GM18517 (cell line): Measurements from ENCODE around the gene NPY4R2.
"Not testable (repeated sequence)": the region's sequence is repeated elsewhere in the genome, so short reads cannot be mapped to it uniquely, and the experiment has no call there.

Source experiments
- ATAC-seq: cut with Tn5 transposase; IDR thresholded peaks from one replicate; pipeline ENCODE4 v1.9.1; 2021; ENCODE audit warnings: mild to moderate bottlenecking, moderate library complexity; ENCODE audit not compliant: unreplicated experiment

Gene NPY4R2

GRCh38 chr10:47918475-47918874, at the start of gene NPY4R2:
Gene NPY4R2, plus strand, starts transcription at chr10:47918662. Its CDS starts 3,326 bp downstream, at chr10:47921988.
- not testable (repeated sequence) for ATAC-seq

- ATAC-seq: not testable (repeated sequence)
Observed at GRCh38 chr10:47870887-47871286, 47.6 kb upstream of the NPY4R2 start.

GRCh38 chr10:47871485-47872180, 46.8 kb upstream of the NPY4R2 start:
- not testable (repeated sequence) for ATAC-seq

GRCh38 chr10:47872236-47872635, 46.2 kb upstream of the NPY4R2 start:
- not testable (repeated sequence) for ATAC-seq

GRCh38 chr10:47884239-47884638, 34.2 kb upstream of the NPY4R2 start:
- not testable (repeated sequence) for ATAC-seq

GRCh38 chr10:47884934-47885333, 33.5 kb upstream of the NPY4R2 start:
- not testable (repeated sequence) for ATAC-seq

GRCh38 chr10:47886356-47886755, 32.1 kb upstream of the NPY4R2 start:
- ATAC-seq: not testable (repeated sequence)

GRCh38 chr10:47886827-47887226, 31.6 kb upstream of the NPY4R2 start:
- not testable (repeated sequence) for ATAC-seq

GRCh38 chr10:47890737-47891136, 27.7 kb upstream of the NPY4R2 start:
- ATAC-seq: not testable (repeated sequence)

GRCh38 chr10:47892494-47893261, 25.8 kb upstream of the NPY4R2 start:
- ATAC-seq: not testable (repeated sequence)

- not testable (repeated sequence) for ATAC-seq
Observed at GRCh38 chr10:47894571-47894970, 23.9 kb upstream of the NPY4R2 start.

- ATAC-seq: not testable (repeated sequence)
Observed at GRCh38 chr10:47897813-47898212, 20.6 kb upstream of the NPY4R2 start.

- not testable (repeated sequence) for ATAC-seq
Observed at GRCh38 chr10:47909333-47909732, 9.1 kb upstream of the NPY4R2 start.

GRCh38 chr10:47910486-47910885, 8.0 kb upstream of the NPY4R2 start:
- ATAC-seq: not testable (repeated sequence)

- ATAC-seq: not testable (repeated sequence)
Observed at GRCh38 chr10:47914052-47914451, 4.4 kb upstream of the NPY4R2 start.

GRCh38 chr10:47915849-47916548, 2.5 kb upstream of the NPY4R2 start:
- ATAC-seq: not testable (repeated sequence)

- ATAC-seq: not testable (repeated sequence)
Observed at GRCh38 chr10:47920610-47921009, 2.1 kb downstream of the NPY4R2 start.

- not testable (repeated sequence) for ATAC-seq
Observed at GRCh38 chr10:47922503-47922902, 4.0 kb downstream of the NPY4R2 start.

- ATAC-seq: not testable (repeated sequence)
Observed at GRCh38 chr10:47924628-47925027, 6.2 kb downstream of the NPY4R2 start.

- not testable (repeated sequence) for ATAC-seq
Observed at GRCh38 chr10:47927147-47927916, 8.9 kb downstream of the NPY4R2 start.
